ENCODE data around the gene SLC22A23.

DNA sequence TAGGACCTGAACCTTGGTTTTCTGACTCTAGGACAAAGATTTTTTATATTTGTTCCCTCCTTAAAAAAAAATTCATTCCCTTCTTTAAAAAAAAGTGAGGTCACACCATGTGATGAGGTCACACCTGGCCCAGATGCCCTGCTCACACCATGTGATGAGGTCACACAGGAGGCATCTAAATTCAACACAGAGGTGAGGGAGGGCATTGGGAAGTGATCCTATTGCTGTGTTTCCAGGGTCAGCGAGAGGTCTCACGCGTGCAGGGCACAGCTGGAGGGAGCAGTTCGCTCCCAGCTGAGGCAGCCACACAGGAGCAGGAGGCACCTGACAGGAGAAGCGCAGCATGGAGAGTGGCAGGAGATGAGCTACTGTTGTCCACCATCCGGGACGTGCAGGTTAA is 92.5 kb downstream of the SLC22A23 start:
- TF ChIP-seq, protein P1, sequence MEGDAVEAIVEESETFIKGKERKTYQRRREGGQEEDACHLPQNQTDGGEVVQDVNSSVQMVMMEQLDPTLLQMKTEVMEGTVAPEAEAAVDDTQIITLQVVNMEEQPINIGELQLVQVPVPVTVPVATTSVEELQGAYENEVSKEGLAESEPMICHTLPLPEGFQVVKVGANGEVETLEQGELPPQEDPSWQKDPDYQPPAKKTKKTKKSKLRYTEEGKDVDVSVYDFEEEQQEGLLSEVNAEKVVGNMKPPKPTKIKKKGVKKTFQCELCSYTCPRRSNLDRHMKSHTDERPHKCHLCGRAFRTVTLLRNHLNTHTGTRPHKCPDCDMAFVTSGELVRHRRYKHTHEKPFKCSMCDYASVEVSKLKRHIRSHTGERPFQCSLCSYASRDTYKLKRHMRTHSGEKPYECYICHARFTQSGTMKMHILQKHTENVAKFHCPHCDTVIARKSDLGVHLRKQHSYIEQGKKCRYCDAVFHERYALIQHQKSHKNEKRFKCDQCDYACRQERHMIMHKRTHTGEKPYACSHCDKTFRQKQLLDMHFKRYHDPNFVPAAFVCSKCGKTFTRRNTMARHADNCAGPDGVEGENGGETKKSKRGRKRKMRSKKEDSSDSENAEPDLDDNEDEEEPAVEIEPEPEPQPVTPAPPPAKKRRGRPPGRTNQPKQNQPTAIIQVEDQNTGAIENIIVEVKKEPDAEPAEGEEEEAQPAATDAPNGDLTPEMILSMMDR (IDR thresholded peaks at IDR 0.05): no peak
- no peak for TF ChIP-seq POLR2A (IDR thresholded peaks at IDR 0.05)
